GM18508 (cell line): ENCODE results near the gene USP25.

Experiments used
- ATAC-seq: cut with Tn5 transposase; IDR thresholded peaks from one replicate; pipeline ENCODE4 v1.9.1; 2021; ENCODE audit warnings: moderate number of reproducible peaks; ENCODE audit not compliant: insufficient read depth, unreplicated experiment

The USP25 gene

GRCh38 chr21:15729674-15730483, at the start of gene USP25:
TSS of gene USP25 (plus strand) at chr21:15729982. CDS start at chr21:15730394, 412 bp downstream.
- ATAC-seq: no peak

- ATAC-seq: no peak
Observed at GRCh38 chr21:15682186-15682895, 47.4 kb upstream of the USP25 start.

GRCh38 chr21:15682977-15683376, 46.8 kb upstream of the USP25 start:
- ATAC-seq: no peak

GRCh38 chr21:15686506-15686905, 43.3 kb upstream of the USP25 start:
- ATAC-seq: no peak

- no peak for ATAC-seq
Observed at GRCh38 chr21:15687208-15687607, 42.6 kb upstream of the USP25 start.

- no peak for ATAC-seq
Observed at GRCh38 chr21:15688016-15688415, 41.8 kb upstream of the USP25 start.

GRCh38 chr21:15688809-15689208, 41.0 kb upstream of the USP25 start:
- no peak for ATAC-seq

- ATAC-seq: no peak
Observed at GRCh38 chr21:15692711-15693110, 37.1 kb upstream of the USP25 start.

- ATAC-seq: no peak
Observed at GRCh38 chr21:15695241-15695640, 34.5 kb upstream of the USP25 start.

- ATAC-seq: no peak
Observed at GRCh38 chr21:15701830-15702229, 28.0 kb upstream of the USP25 start.

GRCh38 chr21:15703932-15704331, 25.9 kb upstream of the USP25 start:
- no peak for ATAC-seq

- no peak for ATAC-seq
Observed at GRCh38 chr21:15706696-15707095, 23.1 kb upstream of the USP25 start.

GRCh38 chr21:15713412-15713811, 16.4 kb upstream of the USP25 start:
- ATAC-seq: no peak

GRCh38 chr21:15718711-15719110, 11.1 kb upstream of the USP25 start:
- no peak for ATAC-seq

- ATAC-seq: no peak
Observed at GRCh38 chr21:15719976-15720375, 9.8 kb upstream of the USP25 start.

- ATAC-seq: no peak
Observed at GRCh38 chr21:15722591-15723324, 7.0 kb upstream of the USP25 start.

GRCh38 chr21:15725949-15726348, 3.8 kb upstream of the USP25 start:
- no peak for ATAC-seq

GRCh38 chr21:15728046-15728445, 1.7 kb upstream of the USP25 start:
- ATAC-seq: no peak

- ATAC-seq: no peak
Observed at GRCh38 chr21:15729346-15729673, 472 bp upstream of the USP25 start.

GRCh38 chr21:15730484-15731242, 881 bp downstream of the USP25 start:
- no peak for ATAC-seq

GRCh38 chr21:15731243-15731613, 1.4 kb downstream of the USP25 start:
- no peak for ATAC-seq
